Gastrocnemius medialis (tissue), 4 donors: ENCODE results near the gene BLOC1S6. TPM values are rescaled to one million over a fixed set of nuclear protein-coding genes. Genes with fewer than 3 reads are reported as not detected.

Source experiments
- ATAC-seq, 2 donors: fragments of 150-250 bp; one replicate each; pipeline ENCODE4 v1.9.1; 2016
- DNase-seq, 2 donors: peaks; one replicate each; pipeline ENCODE4 v3.0.0-alpha.2; 2019
- H3K27ac ChIP-seq, 4 donors: fragments of 200-600 bp; sonication (generic); 1 replicate in 1 of 4; 2 replicates in 3 of 4; pipeline ENCODE4 v1.5.1; 2016 to 2018; ENCODE audit warnings: mild to moderate bottlenecking in 2 of 4, moderate library complexity in 1 of 4
- H3K27me3 ChIP-seq, 3 donors: fragments of 200-600 bp; sonication (generic) in 2 of 3; 1 replicate in 1 of 3; 2 replicates in 2 of 3; pipeline versions ENCODE4 v1.5.1 to v1.6.0; 2016 to 2019; ENCODE audit warnings: mild to moderate bottlenecking in 1 of 3, moderate library complexity in 1 of 3
- H3K36me3 ChIP-seq, 2 donors: fragments of 200-600 bp; sonication (generic) in 1 of 2; one replicate each; pipeline ENCODE4 v1.5.1; 2017 to 2018
- H3K4me1 ChIP-seq, 2 donors: fragments of 200-600 bp; sonication (generic) in 1 of 2; one replicate each; pipeline ENCODE4 v1.5.1; 2016 to 2017; ENCODE audit warnings: mild to moderate bottlenecking in 2 of 2
- H3K4me3 ChIP-seq, 4 donors: fragments of 200-600 bp; sonication (generic) in 3 of 4; 1 replicate in 1 of 4; 2 replicates in 3 of 4; pipeline ENCODE4 v1.5.1; 2016 to 2019; ENCODE audit warnings: mild to moderate bottlenecking in 2 of 4
- H3K9me3 ChIP-seq, 3 donors: fragments of 200-600 bp; sonication (generic) in 2 of 3; 1 replicate in 1 of 3; 2 replicates in 2 of 3; pipeline ENCODE4 v1.5.1; 2016 to 2019
- CTCF ChIP-seq, 5 experiments: fragments of 450-650 bp in 3 of 5; fragments of 200-600 bp in 2 of 5; sonication (generic) in 2 of 5; IDR thresholded peaks in 4 of 5; conservative IDR thresholded peaks in 1 of 5; 1 replicate in 4 of 5; 2 replicates in 1 of 5; pipeline ENCODE4 v1.5.1; 2016 to 2019; ENCODE audit warnings: antibody characterized with exemption in 5 of 5, mild to moderate bottlenecking in 3 of 5, moderate library complexity in 3 of 5
- POLR2A ChIP-seq, 2 donors: fragments of 450-650 bp; IDR thresholded peaks; one replicate each; pipeline ENCODE4 v1.6.1; 2017; ENCODE audit warnings: antibody characterized with exemption in 2 of 2, mild to moderate bottlenecking in 2 of 2, moderate library complexity in 2 of 2
- in situ Hi-C, 4 donors: fragments of 200-750 bp; cut with MboI; loops; one replicate each; pipeline versions ENCODE4 v1.15.0 to v1.8.0; 2017; ENCODE audit warnings: low sequenced_read_pairs in 4 of 4
- intact Hi-C: fragments of 100-400 bp; cut with DNase I; formaldehyde crosslinking; loops from one replicate; pipeline ENCODE4 v1.15.1; 2023; ENCODE audit warnings: low total_unique reads
- total RNA-seq, 4 donors: library from RNA; depleted of rRNA; stranded (reverse); fragments of >200 nt; gene quantifications; one replicate each; pipeline versions ENCODE4 v1.1.0 to v1.2.3, GENCODE V29; 2016

Gene BLOC1S6
- total RNA-seq, 4 donors from 2014 or later, result 32.9 to 38.2 (median 36.6) TPM

GRCh38 chr15:45551676-45552075 is 35.5 kb upstream of the BLOC1S6 start:
- no peak overlapping the region for H3K27ac ChIP-seq
- H3K27me3 ChIP-seq, result no peaks in the 10 kb centered on the region
- H3K9me3 ChIP-seq, result no peaks in the 10 kb centered on the region
- ATAC-seq (no peak), DNase-seq (no peak)
- H3K36me3 ChIP-seq, result no peaks in the 10 kb centered on the region
- in situ Hi-C loops, result no loop called here
- no peak overlapping the region for H3K4me3 ChIP-seq
- intact Hi-C loops, result no loop called here
- TF ChIP-seq CTCF (IDR thresholded peaks at IDR 0.05 in 4 of 5, conservative IDR thresholded peaks at IDR 0.05 in 1 of 5) (no peak), POLR2A (IDR thresholded peaks at IDR 0.05) (no peak)
- H3K4me1 ChIP-seq, result no peaks in the 10 kb centered on the region

GRCh38 chr15:45555934-45556608 is 31.1 kb upstream of the BLOC1S6 start:
- H3K9me3 ChIP-seq, result no peaks in the 10 kb centered on the region
- no peak for DNase-seq
- no peak overlapping the region for H3K4me3 ChIP-seq
- TF ChIP-seq POLR2A (IDR thresholded peaks at IDR 0.05) (no peak), CTCF (IDR thresholded peaks at IDR 0.05 in 4 of 5, conservative IDR thresholded peaks at IDR 0.05 in 1 of 5) (no peak)
- intact Hi-C loops (no loop called here), in situ Hi-C loops (no loop called here)
- no peaks in the 10 kb centered on the region for H3K4me1 ChIP-seq
- H3K27ac ChIP-seq, result no peak overlapping the region
- no peaks in the 10 kb centered on the region for H3K27me3 ChIP-seq
- ATAC-seq, result no peak
- no peaks in the 10 kb centered on the region for H3K36me3 ChIP-seq

GRCh38 chr15:45572617-45573016 is 14.6 kb upstream of the BLOC1S6 start:
- TF ChIP-seq POLR2A (IDR thresholded peaks at IDR 0.05), result no peak
- TF ChIP-seq CTCF (IDR thresholded peaks at IDR 0.05 in 4 of 5, conservative IDR thresholded peaks at IDR 0.05 in 1 of 5), result no peak
- no peaks in the 10 kb centered on the region for H3K27me3 ChIP-seq
- intact Hi-C loops (no loop called here), in situ Hi-C loops (no loop called here)
- H3K4me1 ChIP-seq, result peaks cover 0 to 4% of the 10 kb centered on the region in 2 donors
- DNase-seq (no peak), ATAC-seq (no peak)
- no peaks in the 10 kb centered on the region for H3K9me3 ChIP-seq
- no peaks in the 10 kb centered on the region for H3K36me3 ChIP-seq
- H3K27ac ChIP-seq, result no peak overlapping the region
- no peak overlapping the region for H3K4me3 ChIP-seq

GRCh38 chr15:45573961-45574629 is 13.1 kb upstream of the BLOC1S6 start:
- no peak for ATAC-seq
- Histone ChIP-seq H3K4me1 (peaks cover 0 to 4% of the 10 kb centered on the region in 2 donors), H3K9me3 (no peaks in the 10 kb centered on the region), H3K27ac (no peak overlapping the region), H3K27me3 (no peaks in the 10 kb centered on the region), H3K36me3 (no peaks in the 10 kb centered on the region), H3K4me3 (no peak overlapping the region)
- no peak for TF ChIP-seq POLR2A (IDR thresholded peaks at IDR 0.05)
- TF ChIP-seq CTCF (IDR thresholded peaks at IDR 0.05 in 4 of 5, conservative IDR thresholded peaks at IDR 0.05 in 1 of 5), result no peak
- in situ Hi-C loops, result no loop called here
- DNase-seq, result no peak
- intact Hi-C loops, result no loop called here
